CD4-positive, alpha-beta memory T cell (primary cell): ENCODE data around the gene SLC25A12. TPM values are rescaled to one million over a fixed set of nuclear protein-coding genes. Genes with fewer than 3 reads are reported as not detected.

Source experiments
- CTCF ChIA-PET: fragments of 350-600 bp; sonication (Branson Sonifier 250); formaldehyde crosslinking; loops from one replicate; lab custom pipeline; 2021; ENCODE audit warnings: inconsistent platforms; ENCODE audit not compliant: partially characterized antibody; lab: Charles Lee
- POLR2A ChIA-PET: fragments of 350-600 bp; sonication (Branson Sonifier 250); formaldehyde crosslinking; loops from one replicate; lab custom pipeline; 2021; ENCODE audit not compliant: partially characterized antibody; lab: Charles Lee
- DNase-seq, 5 donors: peaks; one replicate each; pipeline versions ENCODE4 v3.0.0 to v3.0.0-alpha.2; 2020 to 2022; ENCODE audit warnings: mixed read lengths in 1 of 5
- H3K27ac ChIP-seq: one replicate; pipeline ENCODE4 v1.7.0; 2013; ENCODE audit warnings: low read depth, low read length
- H3K27me3 ChIP-seq: 2 replicates; pipeline ENCODE4 v1.7.0; 2013; ENCODE audit warnings: mild to moderate bottlenecking, low read length, moderate library complexity; ENCODE audit not compliant: insufficient read depth
- H3K36me3 ChIP-seq: 2 replicates; pipeline ENCODE4 v1.7.0; 2013; ENCODE audit warnings: mild to moderate bottlenecking, low read length, moderate library complexity; ENCODE audit not compliant: insufficient read depth
- H3K4me1 ChIP-seq: 2 replicates; pipeline ENCODE4 v1.7.0; 2013; ENCODE audit warnings: mild to moderate bottlenecking, low read length, moderate library complexity; ENCODE audit not compliant: insufficient read depth
- H3K4me3 ChIP-seq, 2 donors: one replicate each; pipeline ENCODE4 v1.7.0; 2013; ENCODE audit warnings: low read length in 2 of 2, mild to moderate bottlenecking in 1 of 2
- H3K9me3 ChIP-seq, 2 donors: one replicate each; pipeline ENCODE4 v1.7.0; 2013; ENCODE audit warnings: low read length in 2 of 2, control low read depth in 1 of 2; ENCODE audit not compliant: control insufficient read depth in 1 of 2
- H3K27ac Mint-ChIP-seq, 7 donors: one replicate each; pipeline ENCODE4 v1.8.0; 2020 to 2021; ENCODE audit warnings: mixed read lengths in 7 of 7, mild to moderate bottlenecking in 6 of 7, inconsistent platforms in 3 of 7, moderate library complexity in 3 of 7
- H3K27me3 Mint-ChIP-seq, 2 donors: one replicate each; pipeline ENCODE4 v1.8.0; 2020 to 2021; ENCODE audit warnings: mixed read lengths in 2 of 2
- H3K36me3 Mint-ChIP-seq, 2 donors: one replicate each; pipeline ENCODE4 v1.8.0; 2020 to 2021; ENCODE audit warnings: mixed read lengths in 2 of 2, inconsistent platforms in 1 of 2, mild to moderate bottlenecking in 1 of 2
- H3K4me1 Mint-ChIP-seq, 4 donors: one replicate each; pipeline ENCODE4 v1.8.0; 2020 to 2021; ENCODE audit warnings: mixed read lengths in 4 of 4, mild to moderate bottlenecking in 1 of 4
- H3K4me3 Mint-ChIP-seq, 8 donors: one replicate each; pipeline ENCODE4 v1.8.0; 2020 to 2021; ENCODE audit warnings: mixed read lengths in 8 of 8, mild to moderate bottlenecking in 7 of 8, moderate library complexity in 6 of 8, inconsistent platforms in 3 of 8
- H3K9me3 Mint-ChIP-seq, 8 donors: one replicate each; pipeline ENCODE4 v1.8.0; 2020 to 2021; ENCODE audit warnings: mixed read lengths in 8 of 8, mild to moderate bottlenecking in 5 of 8, inconsistent platforms in 3 of 8, moderate library complexity in 1 of 8
- intact Hi-C: fragments of 100-400 bp; cut with micrococcal nuclease; formaldehyde crosslinking; loops from one replicate; pipeline ENCODE4 v1.15.1; 2023
- polyA plus RNA-seq, 2 donors: library from polyadenylated mRNA; unstranded; fragments of 300-500 nt; fragmentation: Illumina TruSeq; gene quantifications; one replicate each; pipeline ENCODE4 v1.2.3, GENCODE V29; 2021
- total RNA-seq, 2 experiments: library from RNA; stranded (reverse); gene quantifications; one replicate each; pipeline ENCODE4 v1.2.3, GENCODE V29; 2021

SLC25A12 gene
- total and polyA plus RNA-seq, 4 experiments from 2014 or later = 7.4 to 14.9 (median 14.4) TPM

- no peaks in the 10 kb centered on the region for H3K4me1 ChIP-seq
- DNase-seq = no peak
- no peaks in the 10 kb centered on the region for H3K9me3 ChIP-seq
- CTCF ChIA-PET = no interaction called here
- no peak overlapping the region for H3K27ac Mint-ChIP-seq
- H3K4me3 Mint-ChIP-seq = no peak overlapping the region
- no peaks in the 10 kb centered on the region for H3K27me3 Mint-ChIP-seq
- H3K4me1 Mint-ChIP-seq = peaks cover 18 to 42% (median 22%) of the 10 kb centered on the region in 4 donors
- no peaks in the 10 kb centered on the region for H3K36me3 ChIP-seq
- intact Hi-C loops = no loop called here
- peaks cover 26 to 39% of the 10 kb centered on the region in 2 donors for H3K36me3 Mint-ChIP-seq
- H3K27me3 ChIP-seq = no peaks in the 10 kb centered on the region
- H3K9me3 Mint-ChIP-seq = peaks cover 0 to 2% (median 0%) of the 10 kb centered on the region in 8 donors
- H3K27ac ChIP-seq = no peak overlapping the region
- POLR2A ChIA-PET = no interaction called here
- H3K4me3 ChIP-seq = no peak overlapping the region
Observed at GRCh38 chr2:171874963-171875362, 19.1 kb downstream of the SLC25A12 start.

GRCh38 chr2:171874517-171874916 is 19.5 kb downstream of the SLC25A12 start:
- H3K4me1 ChIP-seq = no peaks in the 10 kb centered on the region
- Mint-ChIP-seq H3K4me3 (no peak overlapping the region), H3K4me1 (peaks cover 16 to 42% (median 18%) of the 10 kb centered on the region in 4 donors), H3K27ac (no peak overlapping the region), H3K9me3 (peaks cover 0 to 2% (median 0%) of the 10 kb centered on the region in 8 donors), H3K27me3 (no peaks in the 10 kb centered on the region), H3K36me3 (peaks cover 26 to 39% of the 10 kb centered on the region in 2 donors)
- H3K27ac ChIP-seq = no peak overlapping the region
- H3K27me3 ChIP-seq = no peaks in the 10 kb centered on the region
- no peak for DNase-seq
- H3K4me3 ChIP-seq = no peak overlapping the region
- no peaks in the 10 kb centered on the region for H3K36me3 ChIP-seq
- ChIA-PET POLR2A (no interaction called here), CTCF (no interaction called here)
- intact Hi-C loops = no loop called here
- no peaks in the 10 kb centered on the region for H3K9me3 ChIP-seq

- no peak overlapping the region for H3K27ac ChIP-seq
- peak overlapping the region in 2 of 7 donors; percentile 0 to 75 for H3K27ac Mint-ChIP-seq
- H3K27me3 ChIP-seq = no peaks in the 10 kb centered on the region
- peak overlapping the region in 1 of 8 donors; percentile 2 for H3K4me3 Mint-ChIP-seq
- no peaks in the 10 kb centered on the region for H3K36me3 ChIP-seq
- H3K9me3 Mint-ChIP-seq = no peaks in the 10 kb centered on the region
- intact Hi-C loops = no loop called here
- ChIA-PET CTCF (no interaction called here), POLR2A (no interaction called here)
- H3K4me3 ChIP-seq = no peak overlapping the region
- peaks cover 6 to 11% (median 7%) of the 10 kb centered on the region in 4 donors for H3K4me1 Mint-ChIP-seq
- no peaks in the 10 kb centered on the region for H3K4me1 ChIP-seq
- H3K27me3 Mint-ChIP-seq = no peaks in the 10 kb centered on the region
- peaks cover 5 to 19% of the 10 kb centered on the region in 2 donors for H3K36me3 Mint-ChIP-seq
- no peak for DNase-seq
- no peaks in the 10 kb centered on the region for H3K9me3 ChIP-seq
Observed at GRCh38 chr2:171864357-171864985, 29.6 kb downstream of the SLC25A12 start.

GRCh38 chr2:171862501-171862900 is 31.5 kb downstream of the SLC25A12 start:
- ChIA-PET POLR2A (no interaction called here), CTCF (no interaction called here)
- Mint-ChIP-seq H3K36me3 (peaks cover 4 to 12% of the 10 kb centered on the region in 2 donors), H3K27ac (no peak overlapping the region), H3K27me3 (no peaks in the 10 kb centered on the region), H3K4me3 (no peak overlapping the region), H3K4me1 (peaks cover 6 to 12% (median 8%) of the 10 kb centered on the region in 4 donors), H3K9me3 (no peaks in the 10 kb centered on the region)
- Histone ChIP-seq H3K9me3 (no peaks in the 10 kb centered on the region), H3K4me1 (no peaks in the 10 kb centered on the region), H3K27ac (no peak overlapping the region), H3K27me3 (no peaks in the 10 kb centered on the region), H3K4me3 (no peak overlapping the region), H3K36me3 (no peaks in the 10 kb centered on the region)
- intact Hi-C loops = no loop called here
- no peak for DNase-seq

- POLR2A ChIA-PET = no interaction called here
- H3K4me3 Mint-ChIP-seq = no peak overlapping the region
- intact Hi-C loops = no loop called here
Observed at GRCh38 chr2:171858397-171858958, 35.6 kb downstream of the SLC25A12 start.

GRCh38 chr2:171855401-171855800 is 38.6 kb downstream of the SLC25A12 start:
- H3K9me3 Mint-ChIP-seq = no peaks in the 10 kb centered on the region
- H3K4me1 Mint-ChIP-seq = peaks cover 0 to 2% (median under 1%) of the 10 kb centered on the region in 4 donors
- Histone ChIP-seq H3K27ac (no peak overlapping the region), H3K9me3 (no peaks in the 10 kb centered on the region), H3K4me3 (no peak overlapping the region), H3K36me3 (peaks cover 8% of the 10 kb centered on the region), H3K4me1 (no peaks in the 10 kb centered on the region), H3K27me3 (no peaks in the 10 kb centered on the region)
- ChIA-PET POLR2A (no interaction called here), CTCF (no interaction called here)
- H3K4me3 Mint-ChIP-seq = no peak overlapping the region
- no peak overlapping the region for H3K27ac Mint-ChIP-seq
- peaks cover 28 to 34% of the 10 kb centered on the region in 2 donors for H3K36me3 Mint-ChIP-seq
- H3K27me3 Mint-ChIP-seq = no peaks in the 10 kb centered on the region
- DNase-seq = no peak
- intact Hi-C loops = no loop called here

More at GRCh38 chr2:171858397-171858958, 35.6 kb downstream of the SLC25A12 start:
- Histone ChIP-seq H3K27me3 (no peaks in the 10 kb centered on the region), H3K36me3 (peaks cover 8% of the 10 kb centered on the region), H3K4me3 (no peak overlapping the region), H3K27ac (no peak overlapping the region), H3K4me1 (no peaks in the 10 kb centered on the region), H3K9me3 (no peaks in the 10 kb centered on the region)
- H3K9me3 Mint-ChIP-seq = no peaks in the 10 kb centered on the region
- H3K27ac Mint-ChIP-seq = no peak overlapping the region
- H3K36me3 Mint-ChIP-seq = peaks cover 21 to 30% of the 10 kb centered on the region in 2 donors
- peaks cover 0 to 7% (median 2%) of the 10 kb centered on the region in 4 donors for H3K4me1 Mint-ChIP-seq
- no peak for DNase-seq
- CTCF ChIA-PET = no interaction called here
- no peaks in the 10 kb centered on the region for H3K27me3 Mint-ChIP-seq

- Mint-ChIP-seq H3K4me3 (no peak overlapping the region), H3K36me3 (peaks cover 34 to 35% of the 10 kb centered on the region in 2 donors), H3K27ac (no peak overlapping the region), H3K4me1 (peaks cover 0 to 1% (median 0%) of the 10 kb centered on the region in 4 donors), H3K9me3 (no peaks in the 10 kb centered on the region), H3K27me3 (no peaks in the 10 kb centered on the region)
- intact Hi-C loops = no loop called here
- H3K27me3 ChIP-seq = no peaks in the 10 kb centered on the region
- ChIA-PET POLR2A (no interaction called here), CTCF (no interaction called here)
- peaks cover 8% of the 10 kb centered on the region for H3K36me3 ChIP-seq
- H3K4me1 ChIP-seq = no peaks in the 10 kb centered on the region
- no peaks in the 10 kb centered on the region for H3K9me3 ChIP-seq
- H3K4me3 ChIP-seq = no peak overlapping the region
- DNase-seq = no peak
- H3K27ac ChIP-seq = no peak overlapping the region
Observed at GRCh38 chr2:171852366-171852888, 41.6 kb downstream of the SLC25A12 start.
